DMS153 treated with DMSO at 0.1 percent for 48 hours (cell line): ENCODE data around the gene CNGB1.
"Not testable (repeated sequence)": the region's sequence is repeated elsewhere in the genome, so short reads cannot be mapped to it uniquely, and the experiment has no call there.

Experiments
- DNase-seq: peaks from one replicate; lab custom pipeline; 2025; ENCODE audit not compliant: unreplicated experiment; lab: John Stamatoyannopoulos, UW

The CNGB1 gene

DNA sequence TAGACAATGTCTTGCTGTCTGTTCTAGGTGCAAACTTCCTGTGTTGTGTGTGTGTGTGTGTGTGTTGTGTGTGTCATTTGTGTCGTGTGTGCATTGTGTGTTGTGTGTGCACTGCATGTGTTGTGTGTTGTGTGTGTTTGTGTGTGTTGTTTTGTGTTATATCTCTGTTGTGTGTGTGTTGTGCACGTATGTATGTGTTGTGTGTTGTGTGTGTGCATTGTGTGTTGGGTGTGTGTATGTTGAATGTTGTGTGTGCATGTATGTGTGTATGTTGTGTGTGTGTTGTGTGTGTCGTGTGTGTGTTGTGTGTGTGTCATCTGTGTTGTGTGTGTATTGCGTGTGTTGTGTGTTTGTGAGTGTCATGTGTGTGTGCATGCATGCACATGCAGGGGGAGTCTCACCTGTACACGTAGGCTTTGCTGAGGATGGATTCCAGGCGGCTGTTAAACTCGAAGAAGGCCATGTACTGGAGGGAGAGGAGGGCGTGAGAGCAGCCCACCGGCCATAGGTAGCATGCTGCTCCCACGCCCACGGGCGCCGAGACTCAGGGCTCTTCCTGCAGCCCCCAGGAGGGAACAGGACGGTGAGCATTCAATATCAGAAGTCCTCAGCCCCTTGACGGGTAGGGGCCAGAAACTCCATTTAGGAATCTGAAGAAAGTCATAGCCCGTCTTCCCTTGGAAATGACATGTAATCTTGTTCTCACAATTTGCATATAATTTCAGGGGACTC is 58.2 kb downstream of the CNGB1 start:
- no peak for DNase-seq

DNA sequence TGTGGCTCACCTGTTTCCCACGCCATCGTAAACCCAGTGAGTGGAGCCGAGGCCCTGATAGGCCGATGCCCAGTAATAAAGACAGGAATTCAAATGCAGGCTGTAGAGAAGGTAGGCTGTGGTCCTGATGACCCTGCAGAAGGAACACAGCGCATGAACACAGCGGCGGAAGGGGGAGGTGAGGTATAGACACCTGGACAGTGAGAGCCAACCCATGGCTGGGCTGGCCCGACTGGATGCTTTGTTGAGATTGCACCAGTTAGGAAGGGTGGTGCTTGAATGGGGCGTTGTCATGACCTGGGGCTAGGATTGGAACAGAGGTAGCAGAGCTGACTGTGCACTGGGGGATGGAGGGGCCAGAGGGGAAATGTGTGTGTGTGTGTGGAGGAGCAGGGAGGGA is 59.2 kb downstream of the CNGB1 start:
- DNase-seq, result no peak

DNA sequence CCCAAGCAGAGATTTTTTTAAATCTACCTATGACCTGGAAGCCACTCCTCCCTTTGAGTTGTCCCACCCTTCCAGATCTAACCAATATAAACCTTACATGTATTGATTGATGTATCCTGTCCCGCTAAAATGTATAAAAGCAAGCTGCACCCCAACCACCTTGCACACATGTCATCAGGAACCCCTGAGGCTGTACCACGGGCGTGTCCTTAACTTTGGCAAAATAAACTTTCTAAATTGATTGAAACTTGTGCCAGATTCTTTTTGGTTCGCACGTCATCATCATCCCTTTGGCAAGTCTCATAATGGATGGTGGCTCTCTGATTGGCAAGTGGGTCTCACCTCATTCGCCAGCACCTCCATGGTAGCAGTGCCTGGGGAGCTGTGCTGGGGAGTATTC is 60.2 kb downstream of the CNGB1 start:
- DNase-seq, result no peak

DNA sequence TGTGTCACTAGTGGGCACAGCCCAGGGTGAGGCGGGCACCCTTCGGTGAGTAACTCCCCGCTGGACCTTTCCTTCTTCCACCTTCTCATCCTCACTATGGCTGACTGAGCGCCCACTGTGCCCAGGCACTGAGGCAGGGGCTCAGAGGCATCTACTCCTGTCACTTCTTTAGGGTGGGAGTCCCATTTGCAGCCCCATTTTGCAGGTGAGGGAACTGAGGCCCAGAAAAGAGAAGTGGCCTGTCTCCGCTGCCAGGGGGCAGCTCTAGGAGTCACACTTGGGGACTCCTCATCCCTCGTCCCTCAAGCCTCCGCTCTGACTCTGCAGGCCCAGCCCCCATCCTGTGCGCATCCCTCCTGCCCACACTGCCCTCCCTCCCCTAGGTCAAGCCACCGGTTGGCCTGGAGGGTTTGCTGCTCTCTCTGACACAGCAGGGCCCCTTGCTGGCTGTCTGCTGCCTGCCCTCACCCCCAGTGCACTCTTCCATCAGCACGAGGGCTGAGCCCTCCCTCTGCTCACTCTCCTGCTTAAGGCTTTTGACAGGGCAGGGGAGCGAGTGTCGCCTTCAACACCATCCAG is 62.4 kb downstream of the CNGB1 start:
- DNase-seq, result no peak

DNA sequence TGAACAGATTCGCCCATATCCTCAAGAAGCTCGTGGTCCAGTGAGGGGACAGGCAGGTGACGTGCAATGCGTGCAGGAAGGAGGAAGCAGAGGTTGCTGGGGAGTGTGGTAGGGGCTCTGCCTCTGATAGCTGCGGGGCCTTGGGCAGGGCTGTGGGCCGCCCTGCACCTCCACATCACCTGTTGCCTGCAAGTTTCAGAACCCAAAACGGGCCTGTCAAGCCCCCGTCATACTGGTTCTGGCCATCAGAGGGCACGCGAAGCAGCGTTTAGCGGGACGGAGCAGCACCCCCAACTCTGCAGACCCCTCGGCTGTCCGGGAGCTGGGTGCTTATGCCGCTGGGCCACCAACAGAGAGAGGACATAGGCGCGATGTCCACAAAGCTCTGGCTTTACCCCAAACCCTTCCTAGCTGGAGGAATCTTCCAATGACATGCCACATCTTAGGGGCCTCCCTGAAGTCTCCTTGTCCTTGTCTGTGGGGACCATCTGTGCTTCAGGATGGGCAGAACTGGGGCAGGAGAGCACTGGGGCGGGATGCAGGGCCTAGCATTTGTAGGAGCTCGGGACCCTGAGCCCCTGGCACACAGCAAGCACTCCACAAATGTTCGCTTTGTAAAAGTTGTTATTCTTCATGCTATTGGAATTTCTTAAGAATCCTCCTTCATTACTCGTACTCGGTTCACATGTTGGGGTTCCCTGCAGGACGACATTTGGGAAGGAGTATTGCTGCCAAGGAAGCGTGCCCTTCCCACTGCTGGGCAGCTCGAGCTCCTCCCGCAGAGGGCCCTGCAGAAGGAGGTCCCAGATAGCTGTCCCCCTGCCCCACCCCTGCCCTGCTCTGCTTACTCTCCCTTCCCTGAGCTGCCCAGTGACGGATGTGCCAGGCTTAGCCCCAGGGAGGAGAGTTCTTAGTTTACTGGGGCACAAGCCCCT is 64.3 kb downstream of the CNGB1 start:
- no peak for DNase-seq

DNA sequence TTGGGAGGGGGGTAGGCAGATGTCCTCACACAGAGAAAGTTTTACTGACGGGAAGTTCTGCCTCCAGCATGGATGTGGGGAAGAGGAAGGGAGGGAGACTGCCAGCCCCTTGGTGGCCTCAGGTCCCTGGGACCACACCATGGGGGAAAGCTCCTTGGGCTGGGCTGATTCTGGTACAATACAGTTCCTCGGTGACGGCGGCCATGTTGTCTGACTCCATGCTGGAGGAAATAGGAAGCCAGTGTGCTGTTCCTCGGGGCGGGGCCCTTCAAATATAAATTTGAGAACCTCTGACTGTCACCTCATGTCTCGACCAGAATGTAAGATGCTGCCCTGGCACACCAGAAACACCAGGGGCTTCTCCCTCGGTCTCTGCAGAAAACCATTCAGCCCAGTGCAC is 66.8 kb downstream of the CNGB1 start:
- DNase-seq, result no peak

DNA sequence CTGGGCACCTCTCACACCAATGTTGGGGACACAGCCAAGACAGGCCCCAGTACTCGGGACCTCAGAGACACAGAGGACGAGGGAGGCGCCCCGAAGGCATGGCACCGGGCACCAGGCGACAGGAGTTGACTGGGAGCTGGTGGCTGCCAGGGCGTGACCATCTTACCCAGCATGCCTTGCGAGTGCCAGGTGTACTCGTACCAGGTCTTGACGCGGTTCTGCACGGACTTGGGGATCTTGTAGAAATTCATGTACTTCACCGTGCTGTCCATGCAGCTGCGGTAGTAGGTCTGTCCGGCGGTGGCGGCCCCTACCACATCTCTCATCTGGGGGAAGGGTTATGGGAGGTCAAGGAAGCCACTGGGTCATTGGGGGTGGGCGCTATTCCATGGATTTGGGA is 67.3 kb downstream of the CNGB1 start:
- DNase-seq, result no peak

DNA sequence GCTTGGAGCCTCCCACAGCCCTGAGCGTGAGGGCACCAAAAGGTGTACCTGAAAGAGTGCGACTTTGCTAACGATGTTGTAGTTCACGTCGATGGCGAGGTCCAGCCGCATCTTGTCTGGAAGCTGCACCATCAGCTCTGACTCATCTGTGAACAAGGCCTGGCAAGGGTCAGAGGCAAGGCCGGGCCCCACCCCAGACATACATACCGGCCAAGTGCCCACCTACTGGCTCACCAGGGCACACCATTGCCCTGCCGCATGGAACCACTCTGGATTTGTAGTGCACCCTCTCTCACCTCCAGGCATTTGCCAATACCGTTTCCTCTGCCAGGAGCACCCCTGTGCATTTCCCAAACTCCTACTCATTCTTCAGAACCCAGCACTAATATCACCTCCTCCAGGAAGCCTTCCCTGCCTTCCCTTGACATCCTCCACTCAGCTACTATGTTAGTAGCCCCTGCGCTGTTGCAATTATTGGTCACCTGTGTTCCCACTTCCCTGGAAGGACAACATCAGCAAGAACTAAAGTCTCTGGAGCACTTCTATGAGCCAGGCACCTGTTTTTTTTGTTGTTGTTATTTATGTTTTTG is 69.4 kb downstream of the CNGB1 start:
- no peak for DNase-seq

DNA sequence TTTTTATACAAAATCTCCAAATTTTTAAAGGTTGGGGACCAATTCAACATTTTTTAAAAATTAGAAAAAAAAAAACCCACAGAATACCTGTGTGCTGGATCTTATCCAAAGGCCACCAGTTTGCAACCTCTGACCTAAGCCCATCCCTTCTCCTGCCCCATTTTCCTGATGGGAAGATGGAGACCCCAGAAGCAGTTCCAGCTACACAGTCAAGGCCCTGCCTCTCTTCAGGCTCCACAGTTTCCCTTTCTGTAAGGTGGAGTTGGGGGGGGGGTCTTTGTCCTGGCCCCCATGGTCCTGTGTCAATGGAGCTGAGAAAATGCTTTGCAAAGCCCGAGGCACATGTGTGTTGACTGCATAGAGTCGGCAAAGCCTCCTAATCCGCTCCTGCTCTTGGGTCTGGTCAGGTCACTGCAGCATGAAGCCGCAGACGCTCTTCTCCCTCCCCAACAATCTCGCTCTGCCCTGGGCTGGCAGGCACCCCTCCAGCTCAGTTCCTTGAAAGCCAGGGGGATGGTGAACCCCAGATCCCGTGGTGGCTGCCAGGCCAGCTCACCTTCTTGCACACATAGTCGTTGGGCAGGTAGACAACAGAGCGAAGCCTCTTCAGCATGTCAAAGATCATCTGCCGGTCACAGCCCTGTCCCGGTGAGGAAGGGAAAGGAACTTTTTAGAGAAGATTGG is 70.0 kb downstream of the CNGB1 start:
- no peak for DNase-seq

DNA sequence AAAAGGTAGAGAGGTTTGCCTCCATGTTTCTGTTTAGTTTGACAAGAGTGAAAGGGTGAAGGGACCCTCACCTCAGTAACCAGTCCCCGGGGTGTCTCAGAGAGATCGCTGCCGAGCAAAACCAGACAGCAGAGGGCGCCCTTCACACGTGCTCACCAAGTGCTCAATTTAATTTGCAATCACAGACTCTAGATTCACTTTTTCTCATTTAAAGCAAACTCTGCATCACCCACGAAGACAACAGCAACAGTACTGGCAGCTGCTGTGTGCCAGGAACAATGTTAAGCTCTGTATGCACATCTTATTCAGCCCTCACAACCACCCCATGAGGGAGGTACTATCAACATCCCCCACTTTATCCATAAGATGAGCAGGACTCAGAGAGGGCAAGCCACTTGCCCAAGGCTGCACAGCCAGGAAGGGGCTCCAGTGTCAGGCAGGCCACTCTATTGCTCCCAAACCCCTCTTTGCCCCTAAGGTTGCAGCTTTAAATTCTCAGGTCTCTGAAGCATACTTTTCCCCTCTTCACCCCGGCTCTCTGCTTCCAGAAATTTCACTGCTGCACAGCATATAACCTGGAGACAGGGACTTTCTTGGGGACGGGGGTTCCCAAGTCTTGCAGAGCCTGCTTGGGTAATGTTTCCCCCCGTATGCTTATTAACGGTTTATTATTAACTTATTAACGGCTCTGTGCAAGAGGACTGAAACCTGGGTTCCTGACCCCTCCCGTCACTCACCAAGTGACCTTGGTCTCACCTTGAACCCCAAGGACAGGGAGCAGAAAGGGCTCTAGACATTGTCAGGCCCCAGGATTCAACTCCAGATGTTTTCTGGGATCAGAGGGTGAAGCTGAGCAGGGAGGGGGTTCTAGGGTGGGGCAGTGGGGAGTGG is 70.9 kb downstream of the CNGB1 start:
- peak; percentile 20 for DNase-seq

DNA sequence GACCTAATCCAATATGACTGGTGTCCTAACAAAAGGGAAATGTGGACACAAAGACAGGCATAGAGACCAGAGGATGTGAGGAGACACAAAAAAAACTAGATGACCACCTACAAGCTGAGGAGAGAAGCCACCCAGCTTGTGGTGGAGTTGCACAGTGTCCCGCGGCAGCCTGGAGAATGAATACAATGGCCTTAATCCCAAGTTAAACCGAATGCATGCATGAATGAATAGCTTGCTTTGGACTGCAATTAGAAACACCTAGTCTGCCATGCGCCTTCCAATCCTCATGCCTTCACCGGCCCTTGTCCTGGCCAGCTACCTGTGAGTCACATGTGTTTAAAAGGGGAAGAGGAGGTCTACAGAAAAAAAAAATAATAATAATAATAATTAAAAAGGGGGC is 72.0 kb downstream of the CNGB1 start:
- no peak for DNase-seq

DNA sequence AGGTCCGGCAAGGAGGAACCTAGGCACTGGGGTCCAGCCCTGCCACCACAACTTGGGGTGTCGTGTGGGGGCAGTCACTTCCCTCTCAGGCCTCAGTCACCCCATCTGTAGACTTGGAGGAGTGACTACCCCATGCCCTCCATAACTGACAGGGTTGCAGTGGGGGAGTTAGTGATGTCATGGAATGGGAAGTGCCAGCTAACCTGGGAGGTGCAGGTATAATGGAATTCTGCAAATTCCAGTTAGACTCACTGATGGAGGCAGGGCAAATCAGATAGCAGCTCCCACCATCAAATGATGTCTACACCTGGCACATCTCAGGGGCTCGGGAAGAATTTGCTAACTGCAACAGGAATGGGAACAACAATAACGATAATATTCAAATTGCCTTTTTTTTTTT is 72.9 kb downstream of the CNGB1 start:
- no peak for DNase-seq

DNA sequence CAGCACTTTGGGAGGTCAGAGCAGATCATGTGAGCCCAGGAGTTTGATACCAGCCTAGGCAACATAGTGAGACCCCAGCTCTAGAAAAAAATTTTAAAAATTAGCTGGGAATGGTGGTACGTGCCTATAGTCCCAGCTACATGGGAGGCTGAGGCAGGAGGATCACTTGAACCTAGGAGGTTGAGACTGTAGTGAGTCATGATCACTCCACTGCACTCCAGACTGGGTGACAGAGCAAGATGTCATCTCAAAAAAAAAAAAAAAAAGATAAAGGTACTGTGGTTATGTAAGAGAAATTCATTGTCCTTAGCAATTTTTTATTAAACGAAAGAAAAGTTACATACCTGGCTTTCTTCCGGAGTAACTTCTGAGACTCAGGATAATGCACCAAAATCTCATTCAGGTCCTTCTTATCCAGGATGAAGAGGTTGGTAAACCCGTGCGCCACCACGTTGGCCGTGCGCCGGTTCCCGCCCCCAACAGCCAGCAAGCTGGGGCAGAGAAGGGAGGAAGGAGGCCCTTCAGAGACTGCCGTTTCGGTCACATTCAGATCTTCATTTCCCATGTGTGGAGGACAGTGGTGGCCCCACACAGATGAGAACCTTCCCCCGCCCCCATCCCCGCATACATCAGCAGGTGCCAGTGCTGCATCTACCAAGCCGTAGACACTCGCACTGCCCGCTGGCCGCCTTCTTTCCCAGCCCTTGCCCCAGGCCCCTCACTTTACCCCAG is 73.7 kb downstream of the CNGB1 start:
- no peak for DNase-seq

DNA sequence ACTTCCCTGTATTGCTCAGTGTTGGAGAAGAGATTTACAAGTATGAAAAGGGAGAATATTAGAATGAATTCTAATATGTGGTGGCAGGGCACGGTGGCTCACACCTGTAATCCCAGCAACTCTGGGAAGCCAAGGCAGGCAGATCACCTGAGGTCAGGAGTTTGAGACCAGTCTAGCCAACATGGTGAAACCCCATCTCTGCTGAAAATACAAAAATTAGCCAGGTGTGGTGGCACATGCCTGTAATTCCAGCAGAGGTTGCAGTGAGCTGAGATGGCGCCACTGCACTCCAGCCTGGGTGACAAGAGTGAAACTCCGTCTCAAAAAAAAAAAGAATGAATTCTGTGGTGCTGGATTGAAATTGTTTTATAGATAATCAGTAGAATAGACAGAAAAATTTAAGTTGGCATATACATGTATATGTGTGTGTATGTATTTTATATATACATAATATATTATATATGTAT is 75.8 kb downstream of the CNGB1 start:
- not testable (repeated sequence) for DNase-seq

DNA sequence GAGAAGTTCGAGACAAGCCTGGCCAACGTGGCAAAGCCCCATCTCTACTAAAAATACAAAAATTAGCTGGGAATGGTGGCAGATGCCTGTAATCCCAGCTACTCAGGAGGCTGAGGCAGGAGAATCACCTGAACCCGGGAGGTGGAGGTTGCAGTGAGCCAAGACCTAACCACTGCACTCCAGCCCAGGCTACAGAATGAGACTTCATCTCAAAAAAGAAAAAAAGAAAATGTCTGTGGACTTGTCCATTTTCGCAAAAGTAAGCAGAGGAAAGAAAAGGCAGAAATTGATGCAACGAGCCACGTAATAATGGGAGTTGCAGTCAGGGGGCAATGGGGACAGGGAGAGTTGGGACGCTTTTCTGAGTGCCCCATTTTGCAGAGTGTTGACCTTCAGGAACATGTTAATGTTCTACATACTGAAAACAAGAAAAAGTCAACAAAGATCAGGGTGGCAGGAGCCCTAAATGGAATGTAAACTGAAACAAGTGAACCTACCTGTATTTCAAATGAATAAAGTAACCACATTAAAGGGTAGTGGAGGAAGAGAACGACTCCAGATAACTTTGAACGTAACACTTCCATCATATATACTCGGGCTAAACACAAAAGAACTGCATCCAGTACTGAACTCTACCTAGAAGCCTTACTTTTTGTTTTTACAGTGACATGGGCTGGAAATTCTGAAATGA is 76.4 kb downstream of the CNGB1 start:
- no peak for DNase-seq

DNA sequence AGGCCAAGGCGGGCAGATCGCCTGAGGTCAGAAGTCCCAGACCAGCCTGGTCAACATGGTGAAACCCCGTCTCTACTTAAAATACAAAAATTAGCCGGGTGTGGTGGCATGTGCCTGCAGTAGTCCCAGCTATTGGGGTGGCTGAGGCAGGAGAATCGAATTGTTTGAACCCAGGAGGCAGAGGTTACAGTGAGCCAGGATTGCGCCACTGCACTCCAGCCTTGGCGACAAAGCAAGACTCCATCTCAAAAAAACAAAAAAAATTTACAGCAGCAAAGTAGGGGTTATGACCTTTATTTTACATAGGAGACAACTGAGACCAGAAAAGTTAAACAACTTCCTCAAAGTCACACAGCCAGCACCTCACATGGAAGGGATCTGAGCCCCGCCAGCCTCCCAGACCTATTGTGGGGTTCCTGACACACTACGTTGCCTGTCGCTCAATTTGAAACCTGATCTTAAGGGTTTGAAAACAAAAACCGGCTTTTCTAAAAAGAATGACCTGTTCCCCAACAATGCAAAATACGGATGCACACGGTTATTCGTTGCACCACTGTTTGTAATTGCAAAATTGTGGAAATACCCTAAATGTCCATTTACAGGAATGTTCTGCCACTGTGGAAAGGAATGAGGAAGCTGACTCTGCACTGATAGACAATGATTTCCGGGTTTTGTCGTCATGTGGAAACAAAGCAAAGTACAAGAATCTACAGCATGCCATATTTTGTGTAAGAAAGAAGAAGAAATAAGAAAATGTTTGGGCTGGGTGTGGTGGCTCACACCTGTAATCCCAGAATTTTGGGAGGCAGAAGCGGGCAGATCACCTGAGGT is 77.2 kb downstream of the CNGB1 start:
- no peak for DNase-seq

DNA sequence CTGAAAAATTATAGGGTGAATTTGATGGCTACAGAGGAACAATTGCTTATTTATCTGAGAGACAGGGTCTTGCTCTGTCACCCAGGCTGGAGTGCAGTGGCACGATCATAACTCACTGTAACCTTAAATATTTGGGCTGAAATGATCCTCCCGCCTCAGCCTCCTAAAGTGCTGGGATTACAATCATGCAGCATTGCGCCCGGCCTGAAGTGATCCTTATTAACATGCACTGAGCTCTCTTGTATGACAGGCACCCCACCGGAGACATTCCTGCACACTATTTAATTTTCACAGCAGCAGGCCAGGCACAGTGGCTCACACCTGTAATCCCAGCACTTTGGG is 77.7 kb downstream of the CNGB1 start:
- DNase-seq, result no peak
